Adrenal gland (tissue), 12 donors: ENCODE results near the gene PTPRD. TPM values are rescaled to one million over a fixed set of nuclear protein-coding genes. Genes with fewer than 3 reads are reported as not detected.

Source experiments
- DNase-seq, 7 donors: peaks; one replicate each; pipeline ENCODE4 v3.0.0-alpha.2; 2019 to 2020
- H3K27ac ChIP-seq, 5 donors: fragments of 200-600 bp; sonication (generic) in 4 of 5; 1 replicate in 3 of 5; 2 replicates in 2 of 5; pipeline versions ENCODE4 v1.5.1 to v1.8.0; 2016 to 2020; ENCODE audit warnings: mild to moderate bottlenecking in 1 of 5
- H3K27me3 ChIP-seq: fragments of 200-600 bp; 2 replicates; pipeline ENCODE4 v1.8.0; 2021
- H3K36me3 ChIP-seq, 2 donors: fragments of 200-600 bp; replicated peaks in 1 of 2; 1 replicate in 1 of 2; 2 replicates in 1 of 2; pipeline versions ENCODE4 v1.5.1 to v1.8.0; 2018 to 2022
- H3K4me1 ChIP-seq, 2 donors: fragments of 200-600 bp; replicated peaks in 1 of 2; 1 replicate in 1 of 2; 2 replicates in 1 of 2; pipeline versions ENCODE4 v1.5.1 to v1.8.0; 2018 to 2021
- H3K4me3 ChIP-seq, 4 donors: fragments of 200-600 bp; sonication (generic) in 3 of 4; one replicate each; pipeline ENCODE4 v1.5.1; 2016 to 2018
- H3K9me3 ChIP-seq, 3 donors: fragments of 200-600 bp; sonication (generic) in 1 of 3; replicated peaks in 1 of 3; 1 replicate in 2 of 3; 2 replicates in 1 of 3; pipeline versions ENCODE4 v1.5.1 to v1.8.0; 2016 to 2021
- POLR2A ChIP-seq, 2 donors: fragments of 450-650 bp; IDR thresholded peaks; one replicate each; pipeline ENCODE4 v1.6.1; 2017; ENCODE audit warnings: antibody characterized with exemption in 2 of 2, mild to moderate bottlenecking in 2 of 2, moderate library complexity in 1 of 2
- WGBS, 4 donors: extraction: QIAGEN DNeasy Blood & Tissue Kit in 2 of 4; methylation state at CpG; one replicate each; pipeline versions ENCODE4 v1.1.5 to v1.1.7; 2013 to 2017; 5-methylcytosine and 5-hydroxymethylcytosine counted together
- intact Hi-C, 2 donors: fragments of 100-400 bp; cut with DNase I; formaldehyde crosslinking; loops; one replicate each; pipeline versions ENCODE4 v1.14.1 to v1.15.0; 2022 to 2023
- polyA plus RNA-seq, 3 donors: library from polyadenylated mRNA; stranded (reverse); fragments of 200-250 nt in 2 of 3; fragments of 350-450 nt in 1 of 3; fragmentation: Illumina TruSeq in 1 of 3; extraction: RNeasy Lipid Tissue Mini Kit (QIAGEN cat#74804) in 1 of 3; gene quantifications; one replicate each; pipeline ENCODE4 v1.2.3, GENCODE V29; 2013 to 2014
- total RNA-seq, 9 donors: library from RNA; depleted of rRNA in 4 of 9; stranded (reverse); fragments of >200 nt in 4 of 9; fragments of 120-200 nt in 1 of 9; fragmentation: NEBNext Ultra II Directional in 1 of 9; extraction: Animal tissue kit (Norgen Biotek cat#: 25700) in 1 of 9; gene quantifications; one replicate each; pipeline versions ENCODE4 v1.1.0 to v1.2.4, GENCODE V29; 2013 to 2023
- TF ChIP-seq, protein P1 (sequence below), 6 experiments: fragments of 450-650 bp in 4 of 6; fragments of 200-600 bp in 2 of 6; sonication (generic) in 1 of 6; IDR thresholded peaks; 1 replicate in 5 of 6; 2 replicates in 1 of 6; pipeline versions ENCODE4 v1.5.1 to v1.8.0; 2016 to 2021; ENCODE audit warnings: antibody characterized with exemption in 6 of 6, mild to moderate bottlenecking in 2 of 6, moderate library complexity in 1 of 6
- donor health status: healthy with polysubstance abuse.
- donor health status: Bipolar disorder and iron deficiency.
- donor health status: DM: yes; HTN: yes; CAD: no.
- donor health status: DM: no; HTN: no; CAD: no.
- donor health status: DM: no; HTN: no; CAD: no.
- donor health status: DM: yes; HTN: yes; CAD: no.

PTPRD gene
- total and polyA plus RNA-seq, 12 donors, result 0.61 to 71.2 (median 4.5) TPM

DNA sequence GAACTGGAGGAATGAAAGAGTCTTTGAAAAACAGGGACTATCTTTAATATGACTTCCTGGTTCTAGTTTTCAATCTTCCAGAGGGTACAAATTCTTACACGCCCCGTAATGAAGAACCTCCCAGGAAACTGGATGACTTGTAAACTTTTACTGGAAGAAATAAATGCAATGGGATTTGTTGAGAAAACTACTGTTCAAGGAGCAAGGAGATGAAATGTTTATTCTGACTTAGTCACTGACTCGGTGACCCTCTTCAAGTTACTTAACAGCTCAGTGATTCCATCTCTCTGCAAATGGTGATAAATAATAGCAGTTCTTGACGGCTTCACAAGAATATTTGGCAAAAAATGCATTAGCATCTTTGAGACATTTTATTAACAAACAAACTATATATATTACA, 858.6 kb downstream of the PTPRD start:
- no peaks in the 10 kb centered on the region for H3K36me3 ChIP-seq
- no peak overlapping the region for H3K27ac ChIP-seq
- no peak for DNase-seq
- no peaks in the 10 kb centered on the region for H3K27me3 ChIP-seq
- 61 to 73% (median 65%) methylated on average over 4 of the region's 4 CpGs for WGBS, 4 donors
- intact Hi-C loops, result no loop called here
- H3K4me1 ChIP-seq, result no peaks in the 10 kb centered on the region
- H3K9me3 ChIP-seq, result no peaks in the 10 kb centered on the region
- H3K4me3 ChIP-seq, result no peak overlapping the region
- TF ChIP-seq, protein P1, sequence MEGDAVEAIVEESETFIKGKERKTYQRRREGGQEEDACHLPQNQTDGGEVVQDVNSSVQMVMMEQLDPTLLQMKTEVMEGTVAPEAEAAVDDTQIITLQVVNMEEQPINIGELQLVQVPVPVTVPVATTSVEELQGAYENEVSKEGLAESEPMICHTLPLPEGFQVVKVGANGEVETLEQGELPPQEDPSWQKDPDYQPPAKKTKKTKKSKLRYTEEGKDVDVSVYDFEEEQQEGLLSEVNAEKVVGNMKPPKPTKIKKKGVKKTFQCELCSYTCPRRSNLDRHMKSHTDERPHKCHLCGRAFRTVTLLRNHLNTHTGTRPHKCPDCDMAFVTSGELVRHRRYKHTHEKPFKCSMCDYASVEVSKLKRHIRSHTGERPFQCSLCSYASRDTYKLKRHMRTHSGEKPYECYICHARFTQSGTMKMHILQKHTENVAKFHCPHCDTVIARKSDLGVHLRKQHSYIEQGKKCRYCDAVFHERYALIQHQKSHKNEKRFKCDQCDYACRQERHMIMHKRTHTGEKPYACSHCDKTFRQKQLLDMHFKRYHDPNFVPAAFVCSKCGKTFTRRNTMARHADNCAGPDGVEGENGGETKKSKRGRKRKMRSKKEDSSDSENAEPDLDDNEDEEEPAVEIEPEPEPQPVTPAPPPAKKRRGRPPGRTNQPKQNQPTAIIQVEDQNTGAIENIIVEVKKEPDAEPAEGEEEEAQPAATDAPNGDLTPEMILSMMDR (IDR thresholded peaks at IDR 0.05), result no peak
- no peak for TF ChIP-seq POLR2A (IDR thresholded peaks at IDR 0.05)

DNA sequence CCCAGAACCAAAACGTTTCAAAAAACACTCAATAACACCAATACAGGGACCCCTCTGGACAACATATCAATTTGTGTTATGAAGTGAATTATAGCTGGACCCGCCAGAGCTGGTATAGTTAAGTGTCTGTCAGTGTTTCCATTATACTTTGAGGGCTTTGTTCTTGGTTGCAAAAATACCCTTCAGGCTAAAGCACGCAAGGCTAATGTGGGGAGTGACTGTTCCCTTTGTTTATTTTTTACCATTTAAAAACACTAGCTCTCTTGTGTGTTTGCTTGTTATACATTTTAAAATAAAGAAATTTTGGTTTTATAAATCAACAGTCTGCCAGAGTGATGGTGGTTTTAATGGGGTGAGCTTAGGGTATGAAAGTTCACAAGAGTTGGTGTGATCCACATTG, 859.5 kb downstream of the PTPRD start:
- intact Hi-C loops, result no loop called here
- H3K4me1 ChIP-seq, result no peaks in the 10 kb centered on the region
- WGBS, 4 donors, result 50 to 63% (median 57%) methylated on average over 3 of the region's 3 CpGs
- no peak for DNase-seq
- H3K27me3 ChIP-seq, result no peaks in the 10 kb centered on the region
- no peaks in the 10 kb centered on the region for H3K9me3 ChIP-seq
- H3K36me3 ChIP-seq, result no peaks in the 10 kb centered on the region
- H3K27ac ChIP-seq, result no peak overlapping the region
- no peak overlapping the region for H3K4me3 ChIP-seq
- TF ChIP-seq, protein P1 (IDR thresholded peaks at IDR 0.05), result no peak
- no peak for TF ChIP-seq POLR2A (IDR thresholded peaks at IDR 0.05)

DNA sequence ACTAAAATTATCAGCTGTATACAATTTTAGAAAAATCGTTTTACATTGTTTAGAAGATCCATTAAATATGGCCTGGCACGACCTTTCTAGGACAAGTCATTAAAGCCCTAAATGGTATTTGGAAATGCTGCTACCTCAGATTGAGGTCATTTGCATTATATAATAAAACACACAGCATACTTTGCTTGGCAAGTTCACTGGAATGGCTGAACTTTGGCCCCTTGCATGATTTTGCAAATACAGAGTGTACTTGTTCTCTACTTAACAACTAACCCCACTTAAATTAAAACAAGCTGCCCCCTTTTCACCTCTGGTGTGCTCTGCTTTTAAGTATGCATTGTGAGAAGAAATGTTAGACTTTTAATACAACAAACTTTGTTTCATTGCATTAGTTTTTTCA, 860.1 kb downstream of the PTPRD start:
- intact Hi-C loops, result no loop called here
- Histone ChIP-seq H3K4me1 (no peaks in the 10 kb centered on the region), H3K27me3 (no peaks in the 10 kb centered on the region), H3K4me3 (no peak overlapping the region), H3K9me3 (no peaks in the 10 kb centered on the region), H3K36me3 (no peaks in the 10 kb centered on the region), H3K27ac (no peak overlapping the region)
- TF ChIP-seq POLR2A (IDR thresholded peaks at IDR 0.05), result no peak
- TF ChIP-seq, protein P1 (IDR thresholded peaks at IDR 0.05), result no peak
- 33 to 42% (median 36%) methylated on average over 2 of the region's 2 CpGs for WGBS, 4 donors
- DNase-seq, result peak in 3 of 7 donors; percentile 5 to 58 (median 14)

DNA sequence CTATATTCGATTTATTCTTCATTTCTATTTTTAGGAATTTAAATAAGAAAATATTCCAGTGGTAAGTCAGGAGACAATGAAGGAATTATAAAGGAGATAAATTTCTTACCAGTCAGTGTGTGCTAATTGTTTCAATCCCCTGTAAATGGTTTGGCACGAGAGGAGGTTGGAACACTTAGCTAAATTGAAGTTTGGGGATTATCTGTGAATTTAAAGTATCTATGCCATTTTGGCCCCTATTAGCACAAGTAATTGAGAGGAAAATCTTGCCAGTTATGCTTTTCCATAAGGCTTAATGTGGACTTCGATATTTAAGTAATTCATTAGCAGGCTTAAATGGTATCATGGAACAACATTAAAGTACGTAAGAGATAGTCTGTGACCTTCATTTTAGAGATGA, 860.8 kb downstream of the PTPRD start:
- no peaks in the 10 kb centered on the region for H3K36me3 ChIP-seq
- no peak overlapping the region for H3K4me3 ChIP-seq
- H3K9me3 ChIP-seq, result no peaks in the 10 kb centered on the region
- no peak for DNase-seq
- 71 to 78% (median 74%) methylated on average over 4 of the region's 4 CpGs for WGBS, 4 donors
- no peak overlapping the region for H3K27ac ChIP-seq
- no peaks in the 10 kb centered on the region for H3K4me1 ChIP-seq
- TF ChIP-seq POLR2A (IDR thresholded peaks at IDR 0.05), result no peak
- TF ChIP-seq, protein P1 (IDR thresholded peaks at IDR 0.05), result no peak
- H3K27me3 ChIP-seq, result no peaks in the 10 kb centered on the region
- intact Hi-C loops, result no loop called here
